HG03378 (cell line): ENCODE results near the gene COL5A1.
"Not testable (repeated sequence)": the region's sequence is repeated elsewhere in the genome, so short reads cannot be mapped to it uniquely, and the experiment has no call there.

Experiments used
- ATAC-seq: cut with Tn5 transposase; IDR thresholded peaks from one replicate; pipeline ENCODE4 v1.9.1; 2021; ENCODE audit warnings: mild to moderate bottlenecking, moderate library complexity; ENCODE audit not compliant: unreplicated experiment

COL5A1 gene

DNA sequence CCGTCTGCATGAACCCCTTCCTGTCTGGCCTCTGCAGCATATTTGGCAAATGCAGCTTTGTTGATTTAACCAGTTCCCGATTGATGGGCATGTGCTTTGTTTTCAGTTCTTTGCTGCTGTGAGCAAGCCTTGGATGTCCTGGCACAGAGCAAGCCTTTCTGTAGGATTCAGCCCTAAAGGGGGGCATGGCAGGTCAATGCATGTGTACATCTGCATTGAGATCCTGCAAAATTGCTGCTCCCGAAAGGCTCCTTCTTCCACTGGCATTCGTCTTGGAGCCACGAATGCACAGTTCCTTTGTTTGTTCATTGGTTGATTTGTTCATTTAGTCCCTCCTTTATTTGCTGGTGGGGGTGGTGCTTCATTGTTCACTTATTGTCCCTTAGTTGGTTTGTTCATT, 34.8 kb downstream of the COL5A1 start:
- ATAC-seq = no peak

DNA sequence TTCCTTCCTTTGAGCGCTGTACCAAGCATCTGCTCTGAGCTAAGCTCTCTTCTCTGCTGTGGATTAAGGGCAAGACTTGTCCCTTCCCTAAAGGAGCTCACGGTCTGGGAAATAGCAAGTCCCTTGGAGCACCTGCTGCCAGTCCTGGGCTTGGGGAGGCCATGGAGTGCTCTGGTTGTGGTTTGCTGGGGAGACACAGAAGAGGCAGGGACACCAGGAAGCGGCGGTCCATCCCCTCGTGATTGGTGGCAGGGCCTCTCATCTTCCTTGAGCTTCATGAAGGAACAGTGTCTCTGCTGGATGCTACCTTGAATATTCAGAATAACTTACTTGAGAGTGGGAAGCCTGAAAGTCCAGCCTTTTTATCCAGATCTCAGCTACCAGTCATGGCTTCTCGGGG, 35.3 kb downstream of the COL5A1 start:
- no peak for ATAC-seq

DNA sequence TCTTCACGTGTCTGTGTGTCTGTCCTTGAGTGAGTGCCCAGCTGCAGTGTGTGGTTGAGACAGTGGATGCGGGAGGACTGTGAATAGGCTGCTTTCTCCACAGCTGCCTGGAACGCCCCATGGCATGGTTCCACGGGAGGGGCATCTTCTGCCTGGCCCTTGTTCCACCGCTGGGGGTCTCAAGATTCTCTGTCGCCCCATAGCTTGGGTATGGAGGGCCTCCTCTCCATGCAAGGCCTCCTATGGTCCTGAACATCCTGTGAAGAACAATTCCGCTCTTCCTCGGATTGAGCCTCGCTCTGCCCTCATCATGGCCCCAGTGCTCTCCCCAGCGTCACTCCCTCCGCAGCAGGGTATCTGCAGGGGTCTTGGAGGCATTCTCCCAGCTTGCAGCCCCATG, 36.1 kb downstream of the COL5A1 start:
- ATAC-seq = no peak

DNA sequence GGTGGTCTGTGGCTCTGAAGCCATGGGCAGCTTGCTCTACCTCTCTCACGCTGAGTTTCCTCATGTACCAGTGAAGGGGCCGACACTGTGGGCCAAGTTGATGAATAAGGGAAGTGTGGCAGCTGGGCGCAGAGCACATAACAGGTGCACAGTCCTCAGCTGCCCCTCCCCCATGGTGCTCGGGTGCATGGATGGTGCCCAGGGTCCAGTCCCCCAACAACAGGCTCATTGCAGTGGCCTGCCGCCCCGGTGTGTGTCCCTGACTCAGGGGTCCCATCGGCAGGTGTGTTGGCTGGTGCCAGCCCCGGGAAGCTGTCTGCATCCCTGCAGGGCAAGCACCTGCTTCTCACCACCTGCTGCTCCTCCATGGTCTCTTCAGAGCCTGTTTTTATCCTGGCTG, 36.6 kb downstream of the COL5A1 start:
- no peak for ATAC-seq

DNA sequence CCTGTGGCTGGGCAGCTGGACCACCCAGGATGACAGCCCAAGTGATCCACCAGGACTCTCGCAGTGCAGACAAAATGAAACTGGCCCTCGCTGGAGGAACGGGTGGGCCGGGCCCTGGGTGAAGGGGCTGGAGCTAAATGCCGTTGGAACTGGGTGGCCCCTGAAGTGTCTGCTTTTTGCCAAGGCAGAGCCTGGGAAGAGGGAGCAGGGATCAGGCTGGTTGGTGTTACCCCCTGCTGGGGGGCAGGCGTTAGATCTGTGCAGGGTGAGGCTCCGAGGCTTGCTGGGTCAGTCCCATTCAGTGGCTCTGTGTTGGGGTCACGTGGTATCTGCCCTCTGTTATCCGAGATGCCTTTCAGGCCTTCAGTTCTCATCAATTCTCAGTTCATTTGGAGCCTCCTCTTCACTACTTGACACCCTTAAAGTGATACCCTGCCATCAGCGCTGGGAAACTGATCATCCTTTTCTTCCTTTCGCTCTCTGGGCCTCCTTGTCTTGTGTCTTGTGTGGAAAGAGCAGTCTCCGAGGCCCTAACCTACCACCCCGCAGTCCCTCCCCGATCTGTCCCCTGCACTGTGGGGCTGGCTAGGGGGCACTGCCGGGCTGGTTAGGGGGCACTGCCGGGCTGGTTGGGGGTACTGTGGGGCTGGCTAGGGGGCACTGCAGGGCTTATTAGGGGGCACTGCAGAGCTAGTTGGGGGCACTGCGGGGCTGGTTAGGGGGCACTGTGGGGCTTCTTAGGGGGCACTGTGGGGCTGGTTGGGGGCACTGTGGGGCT, 37.3 kb downstream of the COL5A1 start:
- ATAC-seq = no peak

DNA sequence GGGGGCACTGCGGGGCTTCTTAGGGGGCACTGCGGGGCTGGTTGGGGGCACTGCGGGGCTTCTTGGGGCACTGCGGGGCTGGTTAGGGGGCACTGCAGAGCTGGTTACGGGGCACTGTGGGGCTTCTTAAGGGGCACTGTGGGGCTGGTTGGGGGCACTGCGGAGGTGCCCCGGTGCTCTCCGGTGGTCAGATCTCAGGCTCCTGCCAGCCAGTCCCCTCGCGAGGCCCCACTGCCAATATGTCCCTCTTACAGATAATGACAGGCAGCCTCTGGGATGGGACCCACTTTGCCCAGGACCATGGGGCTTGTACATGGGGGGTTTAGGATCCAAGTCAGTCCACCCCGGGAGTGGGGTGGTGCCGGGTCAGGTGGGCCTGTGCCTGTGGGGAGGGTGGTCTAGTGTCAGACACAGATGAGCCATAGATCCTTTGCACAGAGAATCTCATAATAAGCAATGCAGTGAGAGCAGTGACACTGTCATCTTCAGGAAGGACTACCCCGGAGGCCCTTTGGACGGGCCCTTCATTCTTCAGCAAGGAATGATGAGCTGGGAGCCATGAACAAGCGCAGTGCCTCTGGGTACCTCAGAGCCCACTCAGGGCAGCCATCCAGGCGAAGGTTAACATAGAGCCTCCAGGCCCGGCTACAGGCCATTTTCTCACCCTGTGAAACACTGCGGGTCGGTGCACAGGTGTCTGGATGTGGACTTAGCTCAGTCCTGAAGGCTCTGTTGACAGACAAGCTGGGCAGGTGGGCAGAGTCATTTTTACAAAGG, 38.2 kb downstream of the COL5A1 start:
- ATAC-seq = no peak

DNA sequence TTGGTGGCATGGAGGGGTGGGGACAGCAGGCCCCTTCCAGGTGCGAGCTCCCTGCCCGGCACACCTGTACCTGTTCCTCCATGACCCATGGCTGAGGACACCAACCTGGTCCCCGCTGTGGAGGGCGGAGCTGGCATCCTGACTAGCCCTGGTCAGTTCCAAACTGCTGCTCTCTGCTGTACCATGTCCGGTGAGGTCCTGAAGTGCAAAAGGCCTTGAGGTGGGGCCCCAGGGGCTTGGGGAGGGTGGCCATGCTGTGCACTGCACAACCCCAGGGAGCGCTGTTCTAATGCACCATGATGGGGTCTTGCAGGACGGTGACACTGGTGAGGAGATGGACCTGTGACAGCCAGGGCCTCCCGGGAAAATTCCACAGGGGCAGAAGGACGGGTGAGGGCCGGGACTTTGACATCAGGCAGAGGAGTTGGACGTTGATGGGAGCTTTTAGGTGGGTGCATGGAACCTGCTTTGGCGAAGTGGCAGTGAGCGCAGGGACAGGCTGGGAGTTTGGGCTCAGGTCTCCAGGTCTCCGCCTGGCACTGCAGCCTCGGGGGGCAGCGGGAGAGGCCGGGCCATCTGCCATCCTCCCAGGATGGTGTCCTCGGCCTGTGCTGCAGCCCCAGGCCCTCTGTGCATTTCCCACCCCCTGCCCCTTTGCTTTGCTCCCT, 38.9 kb downstream of the COL5A1 start:
- no peak for ATAC-seq

DNA sequence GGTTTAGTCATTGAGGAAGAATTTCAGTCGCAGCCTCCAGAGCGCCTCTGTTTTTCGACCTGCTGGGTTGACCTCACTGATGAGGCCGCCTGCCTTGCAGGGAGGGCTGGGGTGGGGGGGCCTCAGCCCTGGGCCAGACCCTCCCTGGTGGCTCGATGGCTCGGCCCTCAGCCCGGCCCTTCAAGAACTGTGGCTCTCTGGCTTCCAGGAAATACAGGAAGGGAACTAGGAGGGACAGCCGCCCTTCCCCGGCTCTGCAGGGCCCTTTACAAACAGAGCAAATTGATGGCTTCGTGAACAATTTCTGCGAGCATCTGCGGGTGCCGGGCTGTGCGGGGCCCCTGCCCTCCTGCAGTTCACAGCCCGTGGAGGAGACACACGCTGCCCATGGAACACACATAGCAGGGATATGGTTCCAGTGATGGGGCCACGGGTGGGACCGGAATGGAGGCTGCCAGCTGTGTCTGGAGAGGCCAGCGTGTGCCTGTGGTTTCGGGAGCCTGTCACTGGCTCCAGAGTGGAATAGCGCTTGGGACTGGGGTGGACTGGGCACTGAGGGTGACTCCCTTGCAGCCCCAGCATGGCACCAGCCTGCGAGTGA, 39.6 kb downstream of the COL5A1 start:
- ATAC-seq = no peak

DNA sequence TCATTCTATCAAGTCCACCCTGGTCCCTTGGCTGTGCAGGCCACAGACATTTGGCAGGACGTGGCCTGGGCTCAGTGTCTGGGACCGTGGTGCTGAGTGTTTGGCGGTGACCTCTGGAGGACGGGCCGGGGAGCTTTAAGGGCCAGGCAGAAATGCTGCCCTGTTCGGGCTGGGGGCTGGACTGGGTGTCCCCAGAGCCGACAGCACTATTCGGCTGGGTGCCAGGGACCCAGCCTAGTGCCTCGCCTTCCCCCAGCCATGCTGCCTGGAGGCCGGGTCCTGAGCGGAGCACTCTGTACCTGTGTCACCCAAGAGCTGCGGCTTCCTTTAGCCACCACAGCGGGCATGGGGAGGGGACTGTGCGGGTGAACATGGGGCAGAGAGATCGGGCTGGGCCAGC, 40.4 kb downstream of the COL5A1 start:
- no peak for ATAC-seq

DNA sequence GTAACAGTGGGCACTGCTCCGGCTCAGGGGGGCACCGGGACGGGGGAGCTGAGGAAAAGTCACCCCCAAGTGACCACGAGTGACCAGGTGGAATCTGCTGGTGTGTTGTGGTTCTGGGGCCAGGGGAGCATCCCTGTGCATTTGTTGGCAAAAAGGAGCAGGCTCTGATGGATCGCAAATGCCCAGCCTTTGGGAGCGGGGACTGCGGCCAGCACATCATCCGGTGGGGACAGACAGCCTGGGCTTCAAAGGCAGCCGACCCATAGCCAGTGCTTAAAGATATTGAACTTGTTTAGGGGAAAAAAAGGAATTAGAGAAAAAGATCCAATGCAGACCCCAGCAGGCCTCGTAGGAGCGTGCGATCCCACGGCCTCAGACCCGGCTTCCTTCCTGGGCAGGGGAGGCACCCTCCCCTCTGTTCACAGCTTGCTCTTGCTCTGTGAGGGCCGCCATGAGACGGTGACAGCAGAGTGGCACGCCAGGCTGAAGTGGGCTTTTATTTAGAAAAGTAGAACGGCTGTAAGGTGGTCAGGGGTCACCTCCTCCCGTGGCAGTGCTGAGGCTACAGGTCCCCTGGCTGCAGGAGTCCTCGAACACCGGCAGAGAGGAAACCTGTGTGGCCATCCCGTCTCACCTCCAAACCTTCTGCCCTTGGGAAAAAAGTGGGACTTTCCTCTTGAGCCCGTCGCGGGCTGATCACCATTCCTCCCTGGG, 41.2 kb downstream of the COL5A1 start:
- no peak for ATAC-seq

DNA sequence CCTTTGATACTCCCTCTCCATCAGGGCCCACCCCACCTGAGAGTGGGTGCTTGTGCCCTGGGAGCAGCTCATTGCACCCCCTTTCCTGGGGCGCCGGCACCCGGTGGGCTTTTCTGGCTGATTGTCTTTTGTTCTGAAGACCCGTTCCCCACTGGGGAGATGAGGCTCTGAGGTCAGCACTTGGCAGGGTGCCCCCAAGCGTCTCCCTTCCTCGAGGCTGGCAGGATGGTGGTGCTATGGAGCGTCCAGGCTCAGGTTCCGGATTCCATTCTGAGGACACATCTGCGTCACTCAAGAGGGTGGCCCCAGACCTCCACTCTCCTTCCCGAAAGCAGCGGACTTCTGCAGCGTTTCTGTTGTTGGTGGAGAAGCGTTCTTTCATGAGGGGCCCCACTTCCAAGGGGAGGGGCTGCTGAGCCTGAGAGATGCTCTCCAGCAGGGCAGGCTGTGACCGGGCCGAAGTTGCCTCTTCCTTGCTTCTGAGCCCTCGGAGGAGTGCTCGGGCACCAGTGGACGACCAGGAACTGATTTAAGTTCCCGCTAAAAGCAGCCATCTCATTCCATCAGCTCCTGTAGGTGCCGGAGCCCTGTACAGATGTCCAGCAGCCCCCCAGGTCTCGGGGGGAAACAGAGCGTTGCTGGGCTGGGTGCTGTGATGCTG, 42.2 kb downstream of the COL5A1 start:
- no peak for ATAC-seq

DNA sequence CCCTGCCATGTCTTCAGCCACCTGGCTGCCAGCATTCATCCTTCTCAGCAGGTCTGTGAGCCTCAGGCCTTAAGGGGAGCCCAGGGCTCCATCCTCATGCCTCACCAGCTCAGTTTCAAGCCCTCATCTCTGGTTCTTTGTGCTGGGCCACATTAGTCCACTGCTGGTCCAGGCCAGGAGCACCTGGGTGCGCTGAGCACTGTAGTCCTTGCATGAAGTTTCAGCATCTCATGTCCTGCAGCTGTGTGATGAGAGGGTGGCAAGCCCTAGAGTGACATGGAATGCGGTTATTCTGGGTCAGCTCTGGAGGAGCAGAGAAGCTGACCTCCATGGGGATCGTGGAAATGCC, 42.7 kb downstream of the COL5A1 start:
- no peak for ATAC-seq

DNA sequence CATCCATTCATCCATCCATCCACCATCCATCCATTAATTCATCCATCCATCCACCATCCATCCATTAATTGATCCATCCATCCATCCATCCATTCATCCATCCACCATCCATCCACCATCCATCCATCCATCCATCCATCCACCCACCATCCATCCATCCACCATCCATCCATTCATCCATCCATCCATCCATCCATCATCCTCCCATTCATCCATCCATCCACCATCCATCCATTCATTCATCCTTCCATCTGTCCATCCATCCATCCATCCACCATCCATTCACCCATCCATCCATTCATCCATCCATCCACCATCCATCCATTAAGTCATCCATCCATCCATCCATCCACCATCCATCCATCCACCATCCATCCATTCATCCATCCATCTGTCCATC, 43.3 kb downstream of the COL5A1 start:
- ATAC-seq = not testable (repeated sequence)

DNA sequence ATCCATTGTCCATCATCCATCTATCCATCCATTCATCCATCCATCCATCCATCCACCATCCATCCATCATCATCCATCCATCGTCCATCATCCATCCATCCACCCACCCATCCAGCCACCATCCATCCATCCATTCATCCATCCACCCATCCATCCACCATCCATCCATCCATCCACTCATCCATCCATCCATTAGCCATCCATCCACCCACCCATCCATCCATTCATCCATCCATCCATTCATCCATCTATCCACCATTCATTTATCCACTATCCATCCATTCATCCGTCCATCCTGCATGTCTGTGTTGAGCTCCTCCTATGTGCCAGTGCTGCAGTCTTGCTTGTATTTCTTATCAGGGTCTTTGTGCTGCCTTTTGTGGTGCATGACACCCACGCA, 44.2 kb downstream of the COL5A1 start:
- no peak for ATAC-seq

DNA sequence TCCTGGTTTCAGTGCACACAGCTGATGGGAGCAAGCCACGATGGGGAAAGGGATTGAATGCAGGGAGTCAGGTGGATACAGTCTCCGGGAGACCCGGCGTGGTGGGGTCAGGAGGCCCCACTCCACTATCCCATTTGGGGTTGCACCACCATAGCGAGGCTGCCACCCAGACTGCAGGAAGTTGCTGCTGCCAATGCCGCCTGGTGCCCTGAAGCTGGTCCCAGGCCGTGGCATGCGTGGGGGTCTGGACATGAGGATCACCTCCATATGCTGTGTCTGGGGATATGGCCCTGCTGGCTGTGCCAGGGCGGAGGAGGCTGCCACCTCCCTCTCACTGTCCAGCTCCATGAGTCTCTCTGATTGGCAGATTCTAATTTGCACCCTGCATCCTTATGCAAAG, 45.3 kb downstream of the COL5A1 start:
- ATAC-seq = no peak

DNA sequence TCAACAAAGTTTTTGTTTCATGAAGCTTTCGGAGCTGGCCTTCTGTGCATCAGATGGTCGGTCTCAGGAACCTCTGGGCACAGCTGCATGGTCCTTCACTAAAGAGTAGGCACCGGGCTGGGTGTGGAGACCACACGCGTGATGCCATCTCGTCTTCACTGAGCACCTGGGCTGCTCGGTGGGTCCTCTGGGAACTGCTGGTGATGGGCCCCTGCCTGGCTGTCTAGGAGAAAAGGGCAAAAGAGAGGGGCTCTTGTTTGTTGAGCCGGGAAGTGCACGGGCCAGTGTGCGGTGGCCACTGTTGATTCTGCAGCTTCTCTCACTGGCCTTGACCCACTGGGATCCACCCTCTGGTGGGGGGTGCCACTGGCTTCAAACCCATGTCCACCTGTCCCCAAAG, 46.0 kb downstream of the COL5A1 start:
- ATAC-seq = no peak

DNA sequence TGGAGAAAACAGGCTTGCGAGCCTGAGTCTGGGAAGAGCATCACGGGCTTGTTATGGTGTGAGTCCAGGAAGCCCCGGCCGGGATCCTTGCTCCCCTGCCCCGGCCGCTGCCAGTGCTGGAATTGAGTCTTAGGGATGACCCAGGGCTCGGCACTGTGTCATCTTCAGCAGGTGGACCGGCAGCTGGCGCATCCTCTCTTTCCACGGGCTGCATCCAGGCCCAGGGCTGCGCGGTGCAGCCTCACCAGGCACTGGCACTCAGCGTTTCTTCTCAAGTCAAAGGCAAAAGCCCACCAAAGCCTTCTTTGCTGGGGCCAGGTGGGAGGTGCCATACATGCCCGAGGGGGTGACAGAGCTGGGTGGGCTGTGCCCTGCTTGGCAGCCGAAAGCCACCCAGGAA, 46.6 kb downstream of the COL5A1 start:
- no peak for ATAC-seq

DNA sequence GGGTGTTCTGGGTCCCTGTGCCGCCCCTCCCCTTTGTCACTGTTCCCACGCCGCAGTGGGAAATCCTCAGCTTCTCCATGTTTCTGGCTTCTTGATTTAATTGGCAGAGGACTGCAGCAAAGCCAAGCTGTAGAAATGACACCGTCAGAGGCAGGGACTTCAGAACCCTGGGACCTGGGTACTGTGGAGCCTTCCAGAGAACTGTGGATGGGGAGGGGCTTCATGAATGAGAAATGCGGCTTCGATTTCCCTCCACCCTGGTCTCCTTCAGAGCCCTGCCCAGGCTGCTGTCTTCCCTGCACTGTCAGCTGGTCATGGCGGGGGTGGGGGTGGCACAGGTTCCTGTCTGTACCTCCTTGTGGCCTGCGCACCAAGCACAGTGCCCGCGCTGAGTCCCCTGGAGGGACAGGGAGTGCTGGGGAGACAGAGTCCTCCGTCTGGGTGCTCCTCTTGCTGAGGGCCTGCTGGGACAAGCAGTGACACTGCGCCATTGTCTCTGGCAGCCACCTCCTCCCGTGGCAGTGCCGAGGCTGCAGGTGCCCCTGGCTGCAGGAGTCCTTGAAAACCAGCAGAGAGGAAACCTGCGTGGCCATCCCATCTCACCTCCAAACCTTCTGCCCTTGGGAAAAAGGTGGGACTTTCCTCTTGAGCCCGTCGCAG, 47.2 kb downstream of the COL5A1 start:
- no peak for ATAC-seq

DNA sequence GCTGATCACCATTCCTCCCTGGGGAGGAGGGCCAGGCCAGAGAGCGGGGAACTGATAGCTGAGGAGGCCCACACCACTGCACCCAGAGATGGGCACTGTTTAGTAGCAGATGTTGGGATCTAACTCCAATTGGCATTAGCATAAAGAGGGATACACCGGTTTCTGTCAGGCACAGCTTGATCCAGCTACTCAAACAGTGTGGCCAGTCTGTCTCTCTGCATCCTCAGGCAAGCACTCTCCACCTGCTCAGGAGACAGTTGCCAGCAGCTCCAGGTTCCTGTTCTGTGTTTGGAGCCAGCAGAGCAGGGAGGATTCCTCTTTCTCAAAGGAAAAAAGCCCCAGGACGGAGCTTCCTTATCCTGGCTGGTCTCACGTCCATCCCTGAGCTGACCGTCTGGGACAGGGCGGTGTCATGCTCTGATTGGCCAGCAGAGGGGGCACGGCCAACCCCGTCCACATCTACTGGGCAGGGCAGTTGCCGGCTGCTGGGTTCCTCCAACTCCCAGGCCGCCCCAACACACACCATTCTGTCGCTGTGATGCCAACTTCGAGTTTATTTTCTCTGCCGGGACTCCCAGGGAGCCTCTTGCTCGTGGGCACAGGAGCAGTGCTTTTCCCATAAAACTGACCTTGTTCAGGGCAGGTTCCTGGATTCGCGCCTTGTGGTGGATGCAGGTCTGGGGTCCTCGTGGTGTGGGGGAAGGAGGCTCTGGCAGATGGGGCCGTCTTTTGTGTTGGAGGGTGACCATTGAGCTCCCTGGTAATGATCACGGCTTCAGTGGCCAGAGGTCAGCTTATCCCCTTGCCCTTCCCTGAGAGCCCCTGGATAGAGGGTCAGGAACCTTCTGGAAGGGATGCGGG, 47.9 kb downstream of the COL5A1 start:
- ATAC-seq = no peak
